HepG2 (cell line): ENCODE measurements around the gene CD24. TPM values are rescaled to one million over a fixed set of nuclear protein-coding genes. Genes with fewer than 3 reads are reported as not detected.
A peak's percentile ranks its signal among the peaks of the same experiment; 100 is the strongest.

Source experiments
- ARNT ChIP-seq: fragments of 450-650 bp; IDR thresholded peaks from 2 replicates; pipeline ENCODE4 v1.6.1; 2017
- ERF ChIP-seq: IDR thresholded peaks from 2 replicates; pipeline ENCODE4 v1.6.1; 2018; ENCODE audit warnings: missing biosample characterization, missing genetic modification reagents
- FOXO1 ChIP-seq: sonication (generic); formaldehyde crosslinking; IDR thresholded peaks from 2 replicates; pipeline ENCODE4 v1.4.0; 2020; ENCODE audit warnings: missing genetic modification reagents
- HNF4G ChIP-seq, 2 experiments: sonication (generic) in 1 of 2; formaldehyde crosslinking in 1 of 2; IDR thresholded peaks; 2 replicates each; pipeline versions ENCODE4 v1.4.0 to v1.6.1; 2011 to 2020; ENCODE audit warnings: borderline replicate concordance in 2 of 2, low read depth in 2 of 2, mild to moderate bottlenecking in 2 of 2, low read length in 1 of 2, missing genetic modification reagents in 1 of 2, moderate library complexity in 1 of 2
- HOXD1 ChIP-seq: sonication (generic); formaldehyde crosslinking; IDR thresholded peaks from 2 replicates; pipeline ENCODE4 v1.5.0; 2020; ENCODE audit warnings: missing genetic modification reagents
- IKZF4 ChIP-seq: sonication (generic); formaldehyde crosslinking; IDR thresholded peaks from 2 replicates; pipeline ENCODE4 v1.5.1; 2020; ENCODE audit warnings: borderline replicate concordance, mild to moderate bottlenecking, low read depth, missing genetic modification reagents; ENCODE audit errors: not compliant biosample characterization
- PITX1 ChIP-seq: sonication (generic); formaldehyde crosslinking; IDR thresholded peaks from 2 replicates; pipeline ENCODE4 v1.5.1; 2020; ENCODE audit warnings: mild to moderate bottlenecking, missing genetic modification reagents
- RXRB ChIP-seq: IDR thresholded peaks from 2 replicates; pipeline ENCODE4 v1.6.1; 2016; ENCODE audit warnings: borderline replicate concordance, missing genetic modification reagents, missing compliant biosample characterization
- SAP130 ChIP-seq: IDR thresholded peaks from 2 replicates; pipeline ENCODE4 v1.6.1; 2016; ENCODE audit warnings: low read depth
- TBX3 ChIP-seq: fragments of 450-650 bp; IDR thresholded peaks from 2 replicates; pipeline ENCODE4 v1.6.1; 2017; ENCODE audit warnings: antibody characterized with exemption, mild to moderate bottlenecking, inconsistent platforms, borderline replicate concordance
- TRIM24 ChIP-seq: sonication (generic); formaldehyde crosslinking; IDR thresholded peaks from 2 replicates; pipeline ENCODE4 v1.8.0; 2022; ENCODE audit warnings: mild to moderate bottlenecking, missing genetic modification reagents
- TSC22D2 ChIP-seq: sonication (generic); formaldehyde crosslinking; IDR thresholded peaks from 2 replicates; pipeline ENCODE4 v1.5.1; 2020; ENCODE audit warnings: missing genetic modification reagents, mild to moderate bottlenecking, borderline replicate concordance
- ZNF329 ChIP-seq: sonication (generic); formaldehyde crosslinking; IDR thresholded peaks from 2 replicates; pipeline ENCODE4 v1.9.0; 2021; ENCODE audit warnings: low read depth, mild to moderate bottlenecking, missing genetic modification reagents
- ZNF644 ChIP-seq: IDR thresholded peaks from 2 replicates; pipeline ENCODE4 v1.6.1; 2016; ENCODE audit warnings: low read depth
- polyA plus RNA-seq, 8 experiments: library from polyadenylated mRNA; depleted of rRNA in 3 of 8; stranded (reverse) in 7 of 8; unstranded in 1 of 8; fragments of >200 nt; fragmentation: Illumina TruSeq in 4 of 8; extraction: Trizol in 4 of 8; gene quantifications; 2 replicates each; pipeline versions ENCODE4 v1.2.1 to v1.2.3, GENCODE V29; 2011 to 2016; ENCODE audit warnings: low read depth in 4 of 8, missing spikeins in 1 of 8, mixed read lengths in 1 of 8; ENCODE audit not compliant: insufficient read depth in 1 of 8
- total RNA-seq, 5 experiments: library from RNA; depleted of rRNA; stranded (reverse); fragments of >200 nt; fragmentation: Illumina TruSeq; extraction: Trizol; gene quantifications; 2 replicates each; pipeline ENCODE4 v1.2.3, GENCODE V29; 2016; ENCODE audit warnings: low read depth in 1 of 5
- TF ChIP-seq, protein P1 (sequence below): sonication (generic); formaldehyde crosslinking; IDR thresholded peaks from 2 replicates; pipeline ENCODE4 v1.9.0; 2021; ENCODE audit warnings: missing genetic modification reagents, mild to moderate bottlenecking, borderline replicate concordance
- TF ChIP-seq, protein P2 (sequence below): IDR thresholded peaks from 2 replicates; pipeline ENCODE4 v1.6.1; 2016
- TF ChIP-seq, protein P3 (sequence below): sonication (generic); formaldehyde crosslinking; IDR thresholded peaks from 2 replicates; pipeline ENCODE4 v1.4.0; 2020; ENCODE audit warnings: missing genetic modification reagents, borderline replicate concordance
- TF ChIP-seq, protein P4 (sequence below): sonication (generic); formaldehyde crosslinking; IDR thresholded peaks from 2 replicates; pipeline ENCODE4 v1.5.0; 2020; ENCODE audit warnings: missing genetic modification reagents, mild to moderate bottlenecking, borderline replicate concordance
- TF ChIP-seq, protein P5 (sequence below): IDR thresholded peaks from 2 replicates; pipeline ENCODE4 v1.6.1; 2018; ENCODE audit warnings: missing genetic modification reagents, mild to moderate bottlenecking, missing compliant biosample characterization
- TF ChIP-seq, protein P6 (sequence below): sonication (generic); formaldehyde crosslinking; IDR thresholded peaks from 2 replicates; pipeline ENCODE4 v1.9.0; 2021; ENCODE audit warnings: missing genetic modification reagents, borderline replicate concordance

Gene CD24
- total and polyA plus RNA-seq, 2 of the 13 experiments (the other 11 are each of a cell fraction or from before 2014, with no cell fraction given) = 11.3 to 30.5 TPM

DNA sequence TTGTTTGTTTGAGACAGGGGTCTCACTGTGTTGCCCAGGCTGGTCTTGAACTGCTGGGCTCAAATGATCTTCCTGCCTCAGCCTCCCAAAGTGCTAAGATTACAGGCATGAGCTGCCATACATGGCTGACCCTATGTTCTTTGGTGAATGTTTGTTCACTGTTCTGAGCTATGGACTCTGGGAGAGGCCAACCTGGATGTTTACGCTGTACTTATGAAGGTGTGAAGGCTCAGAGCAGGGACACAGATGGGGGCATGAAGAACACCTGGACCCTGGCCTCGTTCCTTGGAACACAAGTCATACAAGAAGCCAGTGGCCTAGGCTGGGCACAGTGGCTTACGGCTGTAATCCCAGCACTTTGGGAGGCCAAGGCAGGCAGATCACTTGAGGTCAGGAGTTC, 21.1 kb upstream of the CD24 start (continued):
- no peak for TF ChIP-seq TSC22D2
- TF ChIP-seq HNF4G (IDR thresholded peaks at IDR 0.05; ENCODE audit: borderline replicate concordance, low read depth, low read length) = peak; percentile 27; the same call in 1 of the 2 replicates
- TF ChIP-seq HNF4G (CRISPR knock-in tag; IDR thresholded peaks at IDR 0.05; ENCODE audit: borderline replicate concordance, low read depth) = no peak
- TF ChIP-seq FOXO1 (CRISPR knock-in tag) = peak; percentile 72; the same call in 1 of the 2 replicates
- TF ChIP-seq, protein P1, sequence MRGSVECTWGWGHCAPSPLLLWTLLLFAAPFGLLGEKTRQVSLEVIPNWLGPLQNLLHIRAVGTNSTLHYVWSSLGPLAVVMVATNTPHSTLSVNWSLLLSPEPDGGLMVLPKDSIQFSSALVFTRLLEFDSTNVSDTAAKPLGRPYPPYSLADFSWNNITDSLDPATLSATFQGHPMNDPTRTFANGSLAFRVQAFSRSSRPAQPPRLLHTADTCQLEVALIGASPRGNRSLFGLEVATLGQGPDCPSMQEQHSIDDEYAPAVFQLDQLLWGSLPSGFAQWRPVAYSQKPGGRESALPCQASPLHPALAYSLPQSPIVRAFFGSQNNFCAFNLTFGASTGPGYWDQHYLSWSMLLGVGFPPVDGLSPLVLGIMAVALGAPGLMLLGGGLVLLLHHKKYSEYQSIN (CRISPR knock-in tag) = no peak
- TF ChIP-seq, protein P2, sequence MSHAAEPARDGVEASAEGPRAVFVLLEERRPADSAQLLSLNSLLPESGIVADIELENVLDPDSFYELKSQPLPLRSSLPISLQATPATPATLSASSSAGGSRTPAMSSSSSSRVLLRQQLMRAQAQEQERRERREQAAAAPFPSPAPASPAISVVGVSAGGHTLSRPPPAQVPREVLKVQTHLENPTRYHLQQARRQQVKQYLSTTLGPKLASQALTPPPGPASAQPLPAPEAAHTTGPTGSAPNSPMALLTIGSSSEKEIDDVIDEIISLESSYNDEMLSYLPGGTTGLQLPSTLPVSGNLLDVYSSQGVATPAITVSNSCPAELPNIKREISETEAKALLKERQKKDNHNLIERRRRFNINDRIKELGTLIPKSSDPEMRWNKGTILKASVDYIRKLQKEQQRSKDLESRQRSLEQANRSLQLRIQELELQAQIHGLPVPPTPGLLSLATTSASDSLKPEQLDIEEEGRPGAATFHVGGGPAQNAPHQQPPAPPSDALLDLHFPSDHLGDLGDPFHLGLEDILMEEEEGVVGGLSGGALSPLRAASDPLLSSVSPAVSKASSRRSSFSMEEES (CRISPR knock-in tag) = no peak
- TF ChIP-seq, protein P3, sequence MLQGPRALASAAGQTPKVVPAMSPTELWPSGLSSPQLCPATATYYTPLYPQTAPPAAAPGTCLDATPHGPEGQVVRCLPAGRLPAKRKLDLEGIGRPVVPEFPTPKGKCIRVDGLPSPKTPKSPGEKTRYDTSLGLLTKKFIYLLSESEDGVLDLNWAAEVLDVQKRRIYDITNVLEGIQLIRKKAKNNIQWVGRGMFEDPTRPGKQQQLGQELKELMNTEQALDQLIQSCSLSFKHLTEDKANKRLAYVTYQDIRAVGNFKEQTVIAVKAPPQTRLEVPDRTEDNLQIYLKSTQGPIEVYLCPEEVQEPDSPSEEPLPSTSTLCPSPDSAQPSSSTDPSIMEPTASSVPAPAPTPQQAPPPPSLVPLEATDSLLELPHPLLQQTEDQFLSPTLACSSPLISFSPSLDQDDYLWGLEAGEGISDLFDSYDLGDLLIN (CRISPR knock-in tag) = no peak
- peak; percentile 86 for TF ChIP-seq TBX3
- no peak for TF ChIP-seq IKZF4
- peak; percentile 58; the same call in 1 of the 2 replicates for TF ChIP-seq RXRB (CRISPR knock-in tag)
- TF ChIP-seq PITX1 (CRISPR knock-in tag) = peak; percentile 97
- no peak for TF ChIP-seq ZNF329 (CRISPR knock-in tag)
- TF ChIP-seq ERF (CRISPR knock-in tag) = 0 out of 2 replicates have a peak, but pooled peaks have one; percentile 40
- TF ChIP-seq, protein P4, sequence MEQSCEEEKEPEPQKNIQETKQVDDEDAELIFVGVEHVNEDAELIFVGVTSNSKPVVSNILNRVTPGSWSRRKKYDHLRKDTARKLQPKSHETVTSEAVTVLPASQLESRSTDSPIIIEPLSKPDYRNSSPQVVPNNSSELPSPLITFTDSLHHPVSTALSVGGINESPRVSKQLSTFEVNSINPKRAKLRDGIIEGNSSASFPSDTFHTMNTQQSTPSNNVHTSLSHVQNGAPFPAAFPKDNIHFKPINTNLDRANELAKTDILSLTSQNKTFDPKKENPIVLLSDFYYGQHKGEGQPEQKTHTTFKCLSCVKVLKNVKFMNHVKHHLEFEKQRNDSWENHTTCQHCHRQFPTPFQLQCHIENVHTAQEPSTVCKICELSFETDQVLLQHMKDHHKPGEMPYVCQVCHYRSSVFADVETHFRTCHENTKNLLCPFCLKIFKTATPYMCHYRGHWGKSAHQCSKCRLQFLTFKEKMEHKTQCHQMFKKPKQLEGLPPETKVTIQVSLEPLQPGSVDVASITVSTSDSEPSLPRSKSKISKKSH (CRISPR knock-in tag) = no peak
- no peak for TF ChIP-seq HOXD1 (CRISPR knock-in tag)
- no peak for TF ChIP-seq TRIM24
- TF ChIP-seq, protein P5, sequence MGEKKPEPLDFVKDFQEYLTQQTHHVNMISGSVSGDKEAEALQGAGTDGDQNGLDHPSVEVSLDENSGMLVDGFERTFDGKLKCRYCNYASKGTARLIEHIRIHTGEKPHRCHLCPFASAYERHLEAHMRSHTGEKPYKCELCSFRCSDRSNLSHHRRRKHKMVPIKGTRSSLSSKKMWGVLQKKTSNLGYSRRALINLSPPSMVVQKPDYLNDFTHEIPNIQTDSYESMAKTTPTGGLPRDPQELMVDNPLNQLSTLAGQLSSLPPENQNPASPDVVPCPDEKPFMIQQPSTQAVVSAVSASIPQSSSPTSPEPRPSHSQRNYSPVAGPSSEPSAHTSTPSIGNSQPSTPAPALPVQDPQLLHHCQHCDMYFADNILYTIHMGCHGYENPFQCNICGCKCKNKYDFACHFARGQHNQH (CRISPR knock-in tag) = 0 out of 2 replicates have a peak, but pooled peaks have one; percentile 31
- no peak for TF ChIP-seq ARNT
- TF ChIP-seq, protein P6, sequence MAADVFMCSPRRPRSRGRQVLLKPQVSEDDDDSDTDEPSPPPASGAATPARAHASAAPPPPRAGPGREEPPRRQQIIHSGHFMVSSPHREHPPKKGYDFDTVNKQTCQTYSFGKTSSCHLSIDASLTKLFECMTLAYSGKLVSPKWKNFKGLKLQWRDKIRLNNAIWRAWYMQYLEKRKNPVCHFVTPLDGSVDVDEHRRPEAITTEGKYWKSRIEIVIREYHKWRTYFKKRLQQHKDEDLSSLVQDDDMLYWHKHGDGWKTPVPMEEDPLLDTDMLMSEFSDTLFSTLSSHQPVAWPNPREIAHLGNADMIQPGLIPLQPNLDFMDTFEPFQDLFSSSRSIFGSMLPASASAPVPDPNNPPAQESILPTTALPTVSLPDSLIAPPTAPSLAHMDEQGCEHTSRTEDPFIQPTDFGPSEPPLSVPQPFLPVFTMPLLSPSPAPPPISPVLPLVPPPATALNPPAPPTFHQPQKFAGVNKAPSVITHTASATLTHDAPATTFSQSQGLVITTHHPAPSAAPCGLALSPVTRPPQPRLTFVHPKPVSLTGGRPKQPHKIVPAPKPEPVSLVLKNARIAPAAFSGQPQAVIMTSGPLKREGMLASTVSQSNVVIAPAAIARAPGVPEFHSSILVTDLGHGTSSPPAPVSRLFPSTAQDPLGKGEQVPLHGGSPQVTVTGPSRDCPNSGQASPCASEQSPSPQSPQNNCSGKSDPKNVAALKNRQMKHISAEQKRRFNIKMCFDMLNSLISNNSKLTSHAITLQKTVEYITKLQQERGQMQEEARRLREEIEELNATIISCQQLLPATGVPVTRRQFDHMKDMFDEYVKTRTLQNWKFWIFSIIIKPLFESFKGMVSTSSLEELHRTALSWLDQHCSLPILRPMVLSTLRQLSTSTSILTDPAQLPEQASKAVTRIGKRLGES = no peak
- peak; percentile 48; the same call in 1 of the 2 replicates for TF ChIP-seq SAP130 (CRISPR knock-in tag)
- peak; percentile 70 for TF ChIP-seq ZNF644 (CRISPR knock-in tag)
